Kidney (tissue), 14 donors: ENCODE data around the gene KIRREL3. TPM values are rescaled to one million over a fixed set of nuclear protein-coding genes. Genes with fewer than 3 reads are reported as not detected.

ENCODE experiments used
- DNase-seq, 5 donors: peaks; one replicate each; pipeline ENCODE4 v3.0.0-alpha.2; 2013 to 2020
- FAIRE-seq: peaks from 2 replicates; lab custom pipeline; 2012; peaks lifted over from hg19 to GRCh38; lab: Jason Lieb, UNC
- H3K27ac ChIP-seq, 2 donors: one replicate each; pipeline ENCODE4 v1.7.0; 2013; ENCODE audit warnings: low read depth in 2 of 2, low read length in 2 of 2, inconsistent platforms in 1 of 2
- H3K27me3 ChIP-seq: one replicate; pipeline ENCODE4 v1.7.1; 2013; ENCODE audit warnings: low read length, inconsistent platforms; ENCODE audit not compliant: control insufficient read depth, insufficient read depth
- H3K36me3 ChIP-seq, 3 donors: one replicate each; pipeline versions ENCODE4 v1.7.0 to v1.7.1; 2013; ENCODE audit warnings: low read length in 3 of 3, control low read depth in 1 of 3, inconsistent platforms in 1 of 3; ENCODE audit not compliant: insufficient read depth in 3 of 3, control insufficient read depth in 2 of 3
- H3K4me1 ChIP-seq, 3 donors: one replicate each; pipeline versions ENCODE4 v1.7.0 to v1.7.1; 2013; ENCODE audit warnings: low read length in 3 of 3, inconsistent platforms in 1 of 3, low read depth in 1 of 3; ENCODE audit not compliant: control insufficient read depth in 2 of 3, insufficient read depth in 2 of 3
- H3K4me3 ChIP-seq, 3 donors: one replicate each; pipeline versions ENCODE4 v1.7.0 to v1.8.1; 2013; ENCODE audit warnings: low read length in 3 of 3, control low read depth in 1 of 3, inconsistent platforms in 1 of 3
- H3K9ac ChIP-seq, 3 donors: one replicate each; pipeline versions ENCODE4 v1.7.0 to v1.7.1; 2013; ENCODE audit warnings: low read length in 3 of 3, control low read depth in 1 of 3, inconsistent platforms in 1 of 3
- H3K9me3 ChIP-seq, 3 donors: one replicate each; pipeline versions ENCODE4 v1.7.0 to v1.7.1; 2013; ENCODE audit warnings: low read length in 3 of 3, control low read depth in 1 of 3, inconsistent platforms in 1 of 3; ENCODE audit not compliant: control insufficient read depth in 2 of 3, insufficient read depth in 1 of 3
- CTCF ChIP-seq: IDR thresholded peaks from 3 replicates; pipeline ENCODE4 v1.5.1; 2012; ENCODE audit warnings: mild to moderate bottlenecking, moderate library complexity, borderline replicate concordance; ENCODE audit not compliant: insufficient read depth; ENCODE audit errors: extremely low read depth
- intact Hi-C: fragments of 100-400 bp; cut with DNase I; formaldehyde crosslinking; loops from one replicate; pipeline ENCODE4 v1.11.1; 2022
- polyA plus RNA-seq: library from polyadenylated mRNA; stranded (reverse); fragments of 350-450 nt; fragmentation: Illumina TruSeq; extraction: RNeasy Lipid Tissue Mini Kit (QIAGEN cat#74804); gene quantifications from one replicate; pipeline ENCODE4 v1.2.3, GENCODE V29; 2014; ENCODE audit warnings: low read depth, low replicate concordance; ENCODE audit not compliant: insufficient read depth
- total RNA-seq: library from RNA; stranded (reverse); fragmentation: NEBNext Ultra II Directional; extraction: Animal tissue kit (Norgen Biotek cat#: 25700); gene quantifications from one replicate; pipeline ENCODE4 v1.2.1, GENCODE V29; 2021
- donor health status: control.
- donor health status: control.
- donor health status: control.
- donor health status: control.
- donor health status: control.
- donor health status: DM: yes; HTN: yes; CAD: no.
- donor health status: Normal renal cell carcinoma (clear cell type).

KIRREL3 gene
- total and polyA plus RNA-seq, 2 donors from 2014 or later, result 0.19 to 0.22 TPM

DNA sequence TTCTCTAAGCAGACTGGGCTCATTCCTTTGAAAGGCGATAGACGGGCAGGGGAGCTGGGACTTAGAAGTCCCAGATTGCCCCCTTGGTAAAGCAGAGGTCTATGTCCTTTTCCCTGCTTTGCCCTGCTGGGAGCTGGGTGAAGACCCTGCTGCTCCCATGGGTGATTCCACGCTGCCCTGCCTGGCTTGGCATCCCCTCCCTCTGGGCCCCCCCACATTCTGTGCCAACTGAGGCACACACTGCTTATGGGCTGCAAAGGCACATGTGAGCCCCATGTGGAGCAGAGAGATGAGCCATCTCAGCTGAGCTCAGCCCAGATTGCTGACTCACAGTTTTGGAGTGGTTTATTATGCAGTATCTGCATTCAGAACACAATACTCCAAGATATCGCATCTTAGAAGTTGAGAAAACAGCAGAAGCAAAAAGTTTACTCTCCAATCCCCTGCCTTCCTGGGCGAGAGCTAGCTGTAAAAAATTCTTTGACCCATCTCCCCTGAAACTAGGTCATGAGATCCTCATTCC is 517.9 kb downstream of the KIRREL3 start:
- FAIRE-seq, result no peak
- intact Hi-C loops, result loop anchor here (5.0 kb wide), 1 partner anchor 170 kb away; no protein-coding TSS in a partner anchor
- no peak for DNase-seq

GRCh38 chr11:126481303-126481680 is 519.3 kb downstream of the KIRREL3 start:
- peaks cover 0 to 2% (median 0%) of the 10 kb centered on the region in 3 donors for H3K9me3 ChIP-seq
- H3K36me3 ChIP-seq, result no peaks in the 10 kb centered on the region
- H3K4me1 ChIP-seq, result peaks cover 0 to 6% (median 0%) of the 10 kb centered on the region in 3 donors
- FAIRE-seq, result no peak
- intact Hi-C loops, result loop anchor here (5.0 kb wide), 1 partner anchor 169 kb away; no protein-coding TSS in a partner anchor
- H3K27ac ChIP-seq, result no peak overlapping the region
- DNase-seq, result no peak
- H3K27me3 ChIP-seq, result no peaks in the 10 kb centered on the region
- H3K9ac ChIP-seq, result no peak overlapping the region
- H3K4me3 ChIP-seq, result no peak overlapping the region
- no peak for TF ChIP-seq CTCF

More for the DNA sequence above, 517.9 kb downstream of the KIRREL3 start:
- H3K9me3 ChIP-seq, result peaks cover 0 to 2% (median 0%) of the 10 kb centered on the region in 3 donors
- H3K36me3 ChIP-seq, result no peaks in the 10 kb centered on the region
- H3K9ac ChIP-seq, result no peak overlapping the region
- no peaks in the 10 kb centered on the region for H3K27me3 ChIP-seq
- TF ChIP-seq CTCF, result no peak
- no peak overlapping the region for H3K27ac ChIP-seq
- H3K4me1 ChIP-seq, result peaks cover 0 to 6% (median 0%) of the 10 kb centered on the region in 3 donors
- no peak overlapping the region for H3K4me3 ChIP-seq

DNA sequence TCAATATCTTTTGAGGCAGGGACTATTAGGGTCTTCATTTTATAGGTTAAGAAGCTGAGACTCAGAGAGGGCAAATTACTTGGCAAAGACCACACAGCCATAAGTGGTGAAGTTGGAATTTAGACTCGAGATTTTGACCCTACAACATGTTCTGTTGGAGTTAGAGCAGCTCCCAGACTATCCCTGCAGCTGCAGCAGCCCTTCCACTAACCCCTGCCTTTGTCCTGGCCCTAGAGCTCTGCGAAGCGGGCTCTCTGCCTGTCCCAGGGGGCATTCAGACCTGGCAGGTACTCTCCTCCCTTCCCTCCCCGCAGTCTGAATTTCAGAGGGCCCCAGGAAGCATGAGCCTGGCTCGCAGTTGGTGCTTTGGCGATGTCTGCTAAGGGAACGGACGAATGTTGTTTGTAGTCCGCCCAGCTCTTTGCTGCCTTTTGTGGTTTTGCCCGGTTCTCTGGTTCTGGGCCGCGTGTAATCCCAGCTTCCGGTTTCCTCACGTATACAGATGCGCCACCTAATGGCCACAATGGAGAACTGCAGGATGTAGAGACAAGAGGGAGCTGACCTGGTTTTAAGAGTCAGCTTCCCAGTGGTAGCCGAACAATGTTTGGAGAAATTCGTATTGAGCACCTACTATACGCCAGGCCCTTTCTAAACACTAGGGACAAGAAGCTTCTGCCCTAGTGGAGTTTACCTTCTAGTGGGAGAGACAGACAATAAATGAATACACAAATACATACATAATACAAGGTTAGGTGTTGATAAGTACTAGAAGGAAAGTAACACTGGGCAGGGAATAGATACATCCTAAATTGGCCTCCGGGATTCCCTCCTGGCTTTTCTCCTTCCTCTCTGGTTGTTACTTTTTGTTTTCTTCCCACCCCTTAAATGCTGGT is 519.9 kb downstream of the KIRREL3 start:
- Histone ChIP-seq H3K9ac (peak overlapping the region in 1 of 3 donors; percentile 11), H3K4me1 (peaks cover 0 to 6% (median 0%) of the 10 kb centered on the region in 3 donors), H3K4me3 (peak overlapping the region in 1 of 3 donors; percentile 9), H3K36me3 (no peaks in the 10 kb centered on the region), H3K27me3 (no peaks in the 10 kb centered on the region), H3K9me3 (peaks cover 0 to 2% (median 0%) of the 10 kb centered on the region in 3 donors), H3K27ac (peak overlapping the region in 1 of 2 donors; percentile 2)
- intact Hi-C loops, result loop anchor here (5.0 kb wide), 1 partner anchor 168 kb away; no protein-coding TSS in a partner anchor
- peak; percentile 95 for TF ChIP-seq CTCF
- DNase-seq, result peak; percentile 86 to 95 (median 88)
- peak; percentile 83 for FAIRE-seq
